Mucosa of descending colon (tissue), 3 donors: ENCODE data around the gene SLC25A25. TPM values are rescaled to one million over a fixed set of nuclear protein-coding genes. Genes with fewer than 3 reads are reported as not detected.
A peak's percentile ranks its signal among the peaks of the same experiment; 100 is the strongest.

ENCODE experiments used
- ATAC-seq: fragments of 200-7000 bp; cut with Tn5 transposase; one replicate; pipeline ENCODE4 v1.9.1; 2020; ENCODE audit warnings: mild to moderate bottlenecking, moderate library complexity
- DNase-seq, 3 donors: peaks; one replicate each; pipeline ENCODE4 v3.0.0-alpha.2; 2020
- H3K36me3 ChIP-seq: fragments of 200-600 bp; one replicate; pipeline ENCODE4 v1.8.0; 2021; ENCODE audit warnings: low read depth, mild to moderate bottlenecking
- H3K4me1 ChIP-seq: fragments of 200-600 bp; one replicate; pipeline ENCODE4 v1.8.0; 2021; ENCODE audit warnings: low read depth, mild to moderate bottlenecking
- H3K4me3 ChIP-seq: fragments of 200-600 bp; one replicate; pipeline ENCODE4 v1.8.0; 2021; ENCODE audit warnings: mild to moderate bottlenecking
- H3K9me3 ChIP-seq: fragments of 200-600 bp; one replicate; pipeline ENCODE4 v1.8.0; 2021; ENCODE audit warnings: mild to moderate bottlenecking
- intact Hi-C, 2 donors: fragments of 100-400 bp; cut with DNase I in 1 of 2; cut with micrococcal nuclease in 1 of 2; formaldehyde crosslinking; loops; one replicate each; pipeline versions ENCODE4 v1.11.0 to v1.11.1; 2022; cut with DNase I, micrococcal nuclease
- total RNA-seq, 3 donors: library from RNA; stranded (reverse); fragmentation: NEBNext Ultra II Directional in 2 of 3; extraction: Animal tissue kit (Norgen Biotek cat#: 25700) in 2 of 3; gene quantifications; one replicate each; pipeline versions ENCODE4 v1.2.1 to v1.2.4, GENCODE V29; 2021 to 2023
- TF ChIP-seq, protein P1 (sequence below): fragments of 200-600 bp; IDR thresholded peaks from one replicate; pipeline ENCODE4 v1.8.0; 2022; ENCODE audit warnings: antibody characterized with exemption, mild to moderate bottlenecking
- donor health status: DM: no; HTN: no; CAD: no; lungs with moderate emphysema.
- donor health status: DM: no; HTN: no; CAD: no.
- donor health status: DM: no; HTN: yes; CAD: no.

The SLC25A25 gene
- total RNA-seq, 3 donors from 2014 or later = 19.1 to 27.3 (median 21.3) TPM

DNA sequence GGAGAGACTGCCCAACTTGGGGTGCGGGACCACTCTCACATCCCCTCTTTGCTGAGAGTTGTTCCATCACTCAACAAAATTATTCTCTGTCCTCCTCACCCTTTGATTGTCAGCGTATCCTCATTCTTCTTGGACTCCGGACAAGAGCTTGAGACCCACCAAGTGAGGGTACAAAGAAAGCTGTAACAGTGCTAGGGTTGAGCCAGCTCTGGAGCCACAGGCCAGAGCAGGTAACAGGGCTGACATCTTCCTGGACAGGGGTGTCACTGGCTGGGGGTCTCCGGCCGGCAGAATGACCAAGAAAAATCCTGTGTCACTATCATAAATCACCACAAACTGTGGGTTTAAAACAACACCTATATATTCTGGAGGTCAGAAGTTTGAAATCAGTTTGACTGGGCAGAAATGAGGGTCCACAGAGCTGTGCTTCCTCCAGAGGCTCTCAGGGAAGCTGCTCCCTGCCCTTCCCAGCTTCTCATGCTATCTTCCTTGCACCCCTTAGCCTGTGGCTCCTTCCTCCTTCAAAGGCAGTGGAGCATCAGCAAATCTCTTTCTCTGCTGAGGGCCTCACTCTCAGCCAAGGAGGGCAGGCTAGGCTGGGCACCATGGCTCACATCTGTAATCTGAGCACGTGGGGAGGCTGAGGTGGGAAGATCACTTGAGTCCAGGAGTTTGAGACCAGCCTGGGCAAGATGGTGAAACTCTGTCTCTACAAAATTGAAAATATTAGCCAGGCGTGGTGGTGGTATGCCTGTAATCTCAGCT is 87.9 kb downstream of the SLC25A25 start:
- Histone ChIP-seq H3K36me3 (no peaks in the 10 kb centered on the region), H3K4me3 (no peak overlapping the region), H3K4me1 (no peaks in the 10 kb centered on the region), H3K9me3 (no peaks in the 10 kb centered on the region)
- ATAC-seq = no peak
- intact Hi-C loops = no loop called here
- DNase-seq = peak in 2 of 3 donors; percentile 14 to 15
- TF ChIP-seq, protein P1, sequence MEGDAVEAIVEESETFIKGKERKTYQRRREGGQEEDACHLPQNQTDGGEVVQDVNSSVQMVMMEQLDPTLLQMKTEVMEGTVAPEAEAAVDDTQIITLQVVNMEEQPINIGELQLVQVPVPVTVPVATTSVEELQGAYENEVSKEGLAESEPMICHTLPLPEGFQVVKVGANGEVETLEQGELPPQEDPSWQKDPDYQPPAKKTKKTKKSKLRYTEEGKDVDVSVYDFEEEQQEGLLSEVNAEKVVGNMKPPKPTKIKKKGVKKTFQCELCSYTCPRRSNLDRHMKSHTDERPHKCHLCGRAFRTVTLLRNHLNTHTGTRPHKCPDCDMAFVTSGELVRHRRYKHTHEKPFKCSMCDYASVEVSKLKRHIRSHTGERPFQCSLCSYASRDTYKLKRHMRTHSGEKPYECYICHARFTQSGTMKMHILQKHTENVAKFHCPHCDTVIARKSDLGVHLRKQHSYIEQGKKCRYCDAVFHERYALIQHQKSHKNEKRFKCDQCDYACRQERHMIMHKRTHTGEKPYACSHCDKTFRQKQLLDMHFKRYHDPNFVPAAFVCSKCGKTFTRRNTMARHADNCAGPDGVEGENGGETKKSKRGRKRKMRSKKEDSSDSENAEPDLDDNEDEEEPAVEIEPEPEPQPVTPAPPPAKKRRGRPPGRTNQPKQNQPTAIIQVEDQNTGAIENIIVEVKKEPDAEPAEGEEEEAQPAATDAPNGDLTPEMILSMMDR = no peak

Other genes with a start within 250 kb of the SLC25A25 start
- gene ENG, start 213.6 kb upstream of the SLC25A25 start, total RNA-seq = 10 to 100 TPM; 18.3 to 35.5 (median 34.8) TPM
- gene AK1, start 190.6 kb upstream of the SLC25A25 start, total RNA-seq = 100 to 1,000 TPM in 2 of 3 donors, 10 to 100 TPM in 1; 66.7 to 157 (median 106) TPM
- 100 to 1,000 TPM; 121 to 266 (median 175) TPM for gene ST6GALNAC6, start 168.6 kb upstream of the SLC25A25 start, total RNA-seq
- gene ST6GALNAC4, start 151.2 kb upstream of the SLC25A25 start, total RNA-seq = 10 to 100 TPM; 31.0 to 39.2 (median 37.2) TPM
- 1 to 10 TPM in 2 of 3 donors, under 1 TPM in 1; 0.58 to 1.9 (median 1.1) TPM for gene PIP5KL1, start 137.5 kb upstream of the SLC25A25 start, total RNA-seq
- gene DPM2, start 130.4 kb upstream of the SLC25A25 start, total RNA-seq = 10 to 100 TPM; 23.0 to 30.4 (median 29.4) TPM
- gene EEIG1, start 87.2 kb upstream of the SLC25A25 start, total RNA-seq = 100 to 1,000 TPM; 127 to 168 (median 144) TPM
- gene NAIF1, start 912 bp upstream of the SLC25A25 start, total RNA-seq = 10 to 100 TPM; 10.4 to 12.6 (median 11.9) TPM
- gene PTGES2, start 59.5 kb downstream of the SLC25A25 start, total RNA-seq = 10 to 100 TPM; 65.3 to 99.7 (median 90.6) TPM
- 100 to 1,000 TPM in 1 of 3 donors, 10 to 100 TPM in 2; 16.8 to 456 (median 20.5) TPM for gene LCN2, start 81.2 kb downstream of the SLC25A25 start, total RNA-seq
- 10 to 100 TPM; 33.7 to 46.8 (median 37.6) TPM for gene BBLN, start 92.0 kb downstream of the SLC25A25 start, total RNA-seq
- 100 to 1,000 TPM in 2 of 3 donors, 10 to 100 TPM in 1; 88.0 to 176 (median 105) TPM for gene CIZ1, start 123.3 kb downstream of the SLC25A25 start, total RNA-seq
- gene DNM1, start 135.1 kb downstream of the SLC25A25 start, total RNA-seq = 10 to 100 TPM in 1 of 3 donors, 1 to 10 TPM in 2; 4.0 to 19.0 (median 6.7) TPM
- gene GOLGA2, start 207.8 kb downstream of the SLC25A25 start, total RNA-seq = 100 to 1,000 TPM in 1 of 3 donors, 10 to 100 TPM in 2; 90.3 to 118 (median 96.5) TPM
- gene SWI5, start 208.0 kb downstream of the SLC25A25 start, total RNA-seq = 10 to 100 TPM; 10.6 to 13.8 (median 11.5) TPM